AG20443 (cell line): ENCODE data around the gene FRMD7.
"Not testable (repeated sequence)": the region's sequence is repeated elsewhere in the genome, so short reads cannot be mapped to it uniquely, and the experiment has no call there.

Experiments
- DNase-seq: peaks from one replicate; pipeline ENCODE4 v3.0.0; 2012; ENCODE audit warnings: low spot score, mixed read lengths

The FRMD7 gene

GRCh38 chrX:132093239-132093860, 34.5 kb downstream of the FRMD7 start:
- no peak for DNase-seq

- DNase-seq = peak; percentile 63
Observed at GRCh38 chrX:132092439-132093065, 35.3 kb downstream of the FRMD7 start.

GRCh38 chrX:132090403-132091159, 37.2 kb downstream of the FRMD7 start:
- DNase-seq = no peak

GRCh38 chrX:132088864-132089263, 39.0 kb downstream of the FRMD7 start:
- DNase-seq = no peak

DNA sequence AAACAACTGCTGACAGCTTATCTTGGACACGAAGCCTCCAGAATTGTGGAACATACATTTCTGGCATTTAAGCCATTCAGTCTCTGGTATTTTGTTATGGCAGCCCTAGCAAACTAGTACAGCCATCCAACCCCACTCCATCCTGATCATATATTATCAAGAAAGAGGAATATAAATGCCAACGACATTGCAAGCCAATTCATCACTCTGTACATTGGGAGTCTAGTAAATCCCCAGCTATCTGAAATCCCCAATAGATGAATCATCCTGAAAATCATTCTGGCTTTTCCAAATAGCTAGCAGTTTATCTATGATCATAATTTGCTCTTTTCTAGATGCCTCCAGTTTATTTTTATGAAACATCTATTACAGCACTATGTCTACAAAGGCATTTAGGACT, 41.1 kb downstream of the FRMD7 start:
- no peak for DNase-seq

- no peak for DNase-seq
Observed at GRCh38 chrX:132085786-132086185, 42.0 kb downstream of the FRMD7 start.

- DNase-seq = no peak
Observed at GRCh38 chrX:132077912-132078311, 49.9 kb downstream of the FRMD7 start.

- no peak for DNase-seq
Observed at GRCh38 chrX:132077414-132077813, 50.4 kb downstream of the FRMD7 start.

DNA sequence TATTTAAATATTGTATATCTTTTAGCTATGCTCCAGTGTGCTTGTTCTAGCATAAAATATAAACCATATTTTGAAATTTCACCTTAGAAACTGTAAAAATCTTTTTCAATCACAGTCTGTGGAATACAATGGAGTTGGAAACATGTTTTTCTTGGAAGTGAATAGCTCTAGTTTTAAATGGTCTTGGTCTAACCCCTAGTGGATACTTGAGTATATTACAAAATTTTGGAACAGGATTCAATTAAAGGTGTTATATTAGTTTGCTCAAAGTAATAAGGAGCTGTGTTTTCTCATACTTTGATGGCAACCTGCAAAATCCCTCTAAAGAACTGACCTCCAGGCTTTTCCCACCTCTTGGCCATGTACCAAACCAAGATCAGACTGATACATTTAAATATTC, 56.6 kb downstream of the FRMD7 start:
- DNase-seq = peak; percentile 5

DNA sequence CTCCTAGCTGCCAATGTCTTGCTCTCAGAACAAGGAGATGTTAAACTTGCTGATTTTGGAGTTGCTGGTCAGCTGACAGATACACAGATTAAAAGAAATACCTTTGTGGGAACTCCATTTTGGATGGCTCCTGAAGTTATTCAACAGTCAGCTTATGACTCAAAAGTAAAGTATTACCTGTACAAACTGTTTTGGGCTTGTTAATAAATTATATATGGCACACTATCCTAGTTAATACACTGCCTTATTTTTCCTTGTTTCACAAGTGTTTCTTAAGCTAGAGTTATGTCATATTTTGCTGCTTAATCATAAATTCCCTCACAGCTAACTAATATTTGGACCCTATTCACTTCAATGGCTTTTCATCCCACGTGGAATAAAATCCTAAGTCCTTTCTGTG, 59.4 kb downstream of the FRMD7 start:
- DNase-seq = no peak

- DNase-seq = no peak
Observed at GRCh38 chrX:132063862-132064261, 64.0 kb downstream of the FRMD7 start.

DNA sequence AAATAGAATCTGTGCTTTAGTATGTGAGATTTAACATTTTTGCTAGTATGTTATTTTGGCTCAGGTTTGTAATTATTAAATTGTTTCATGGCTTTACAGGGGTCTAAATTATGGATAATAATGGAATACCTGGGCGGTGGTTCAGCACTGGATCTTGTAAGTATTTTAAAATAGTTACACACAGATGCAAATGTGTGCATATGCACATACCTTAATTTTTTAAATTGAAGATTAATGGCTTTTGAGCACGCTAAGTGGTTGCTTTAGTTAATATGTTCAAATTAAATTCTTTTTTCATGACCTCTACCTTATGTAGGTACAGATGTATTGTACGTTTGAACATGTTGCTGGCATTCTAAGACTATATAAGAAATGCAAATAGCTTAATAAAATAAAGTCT, 64.5 kb downstream of the FRMD7 start:
- DNase-seq = no peak

DNA sequence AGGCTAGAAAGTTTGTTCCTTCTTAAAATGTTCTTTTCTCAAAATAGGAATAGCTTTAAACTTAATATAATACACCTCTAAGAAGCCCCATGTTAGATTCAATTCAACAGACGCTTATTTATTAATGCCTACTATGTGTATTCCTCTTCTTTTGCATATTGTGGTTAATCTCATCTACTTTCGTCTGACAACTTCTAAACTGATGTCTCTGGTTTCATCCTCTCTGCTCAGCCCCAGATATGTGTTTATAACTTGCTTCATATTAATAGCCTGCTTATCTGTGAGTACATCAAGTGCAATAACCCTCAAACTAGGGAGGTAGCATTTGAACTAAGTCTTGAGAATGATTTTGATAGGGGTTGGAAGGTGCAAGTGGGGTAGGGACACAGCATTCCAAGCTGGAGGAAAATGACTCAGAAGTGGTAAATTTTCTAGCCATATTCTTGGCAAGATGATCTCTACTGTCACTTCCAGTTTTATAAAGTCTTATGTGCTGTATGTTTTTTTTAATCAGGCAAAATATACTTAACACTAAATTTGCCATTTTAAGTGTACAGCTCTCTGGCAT, 67.8 kb downstream of the FRMD7 start:
- no peak for DNase-seq

GRCh38 chrX:132058975-132059374, 68.8 kb downstream of the FRMD7 start:
- no peak for DNase-seq

- no peak for DNase-seq
Observed at GRCh38 chrX:132058050-132058449, 69.8 kb downstream of the FRMD7 start.

DNA sequence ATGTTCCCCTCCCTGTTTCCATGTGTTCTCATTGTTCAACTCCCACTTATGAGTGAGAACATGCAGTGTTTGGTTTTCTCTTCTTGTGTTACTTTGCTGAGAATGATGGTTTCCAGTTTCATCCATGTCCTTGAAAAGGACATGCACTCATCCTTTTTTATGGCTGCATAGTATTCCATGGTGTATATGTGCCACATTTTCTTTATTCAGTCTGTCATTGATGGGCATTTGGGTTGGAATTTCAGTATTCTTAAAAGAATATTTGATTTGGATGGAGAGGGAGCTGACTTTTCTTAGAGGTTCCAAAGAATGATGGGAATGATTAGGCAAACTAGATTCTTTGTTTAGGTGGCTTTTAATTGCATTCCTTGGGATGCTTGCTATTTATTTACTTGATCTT, 76.0 kb downstream of the FRMD7 start:
- DNase-seq = not testable (repeated sequence)

DNA sequence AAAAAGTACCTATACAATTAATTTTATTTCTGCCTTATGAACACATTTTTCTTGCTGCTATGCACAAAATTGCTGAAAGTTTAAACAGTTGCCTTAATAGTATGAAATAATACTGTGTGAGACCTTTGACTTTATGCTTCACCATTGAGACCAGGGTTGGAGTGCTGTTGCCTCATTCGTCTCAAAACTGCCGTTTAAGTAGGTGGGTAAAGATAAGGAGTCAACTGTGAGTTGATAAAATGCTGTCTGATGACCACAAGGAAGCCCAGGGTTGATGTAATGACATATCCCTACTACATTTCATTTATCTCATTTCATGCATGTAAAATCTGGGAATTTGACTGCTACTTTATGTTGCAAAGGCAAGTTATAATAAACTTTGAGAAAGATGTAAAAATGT, 81.3 kb downstream of the FRMD7 start:
- no peak for DNase-seq

- DNase-seq = no peak
Observed at GRCh38 chrX:132045456-132045855, 82.4 kb downstream of the FRMD7 start.

- no peak for DNase-seq
Observed at GRCh38 chrX:132044953-132045352, 82.9 kb downstream of the FRMD7 start.

- DNase-seq = no peak
Observed at GRCh38 chrX:132043977-132044376, 83.8 kb downstream of the FRMD7 start.

DNA sequence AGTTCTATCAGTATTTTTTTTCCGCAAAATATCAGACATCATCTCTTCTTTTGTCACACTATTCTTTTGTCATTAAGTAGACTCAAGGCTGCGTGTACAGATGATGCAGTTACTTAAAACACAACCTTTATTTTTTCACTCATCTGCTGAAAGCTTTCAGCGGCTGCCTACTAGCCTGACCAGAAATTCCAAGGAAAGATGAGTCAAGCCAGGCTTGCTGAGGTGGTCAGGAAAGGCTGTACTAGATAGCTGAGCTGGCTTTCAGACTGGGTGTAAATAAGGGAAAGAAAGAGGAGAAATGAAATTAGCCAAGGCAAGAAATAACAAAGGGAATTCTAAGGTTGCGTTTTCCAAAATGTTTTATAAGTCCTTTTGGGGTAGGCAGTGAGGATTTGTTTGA, 86.8 kb downstream of the FRMD7 start:
- DNase-seq = no peak

DNA sequence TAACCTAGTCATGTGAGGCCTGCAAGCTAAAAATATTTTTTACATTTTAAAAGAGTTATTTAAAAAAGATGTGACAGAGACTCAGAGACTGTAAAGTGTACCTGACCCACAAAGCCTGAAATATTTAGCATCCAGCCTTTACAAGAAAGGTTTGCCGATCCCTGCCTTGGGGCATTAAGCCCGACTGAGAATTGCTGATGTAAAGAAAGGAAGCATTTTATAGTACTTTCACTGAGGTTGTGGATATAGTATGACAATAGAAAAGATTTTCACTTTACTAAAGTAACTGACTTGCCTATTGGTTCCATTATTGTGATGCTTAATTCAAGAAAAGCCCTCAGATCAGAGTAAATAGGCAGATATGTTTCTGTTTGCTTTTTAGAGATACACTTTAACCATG, 87.8 kb downstream of the FRMD7 start:
- no peak for DNase-seq

DNA sequence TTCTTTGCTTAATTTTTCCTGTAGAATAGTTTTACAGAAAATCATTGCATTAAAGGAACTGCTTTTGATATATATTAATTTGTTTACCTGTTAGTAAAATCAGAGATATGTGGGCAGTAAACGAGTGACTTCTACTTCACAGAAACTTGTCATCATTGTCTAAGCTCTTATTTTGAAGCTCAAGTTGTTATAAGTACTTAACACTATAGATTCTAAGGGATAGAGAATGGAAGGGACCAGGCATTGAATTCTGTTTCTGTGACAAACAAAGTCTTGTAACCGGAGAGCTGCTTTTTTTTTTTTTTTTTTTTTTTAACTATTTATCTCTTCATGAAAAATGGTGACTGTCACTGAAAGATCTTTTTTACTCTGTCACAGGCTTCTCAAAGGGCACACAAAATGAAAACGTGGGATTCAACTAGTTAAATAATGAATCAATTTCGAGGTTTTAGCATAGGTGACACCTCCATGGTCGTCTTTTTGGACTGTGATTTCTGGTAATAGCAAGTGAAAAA, 90.3 kb downstream of the FRMD7 start:
- DNase-seq = no peak
